ENCODE data around the gene UGT1A10.

DNA sequence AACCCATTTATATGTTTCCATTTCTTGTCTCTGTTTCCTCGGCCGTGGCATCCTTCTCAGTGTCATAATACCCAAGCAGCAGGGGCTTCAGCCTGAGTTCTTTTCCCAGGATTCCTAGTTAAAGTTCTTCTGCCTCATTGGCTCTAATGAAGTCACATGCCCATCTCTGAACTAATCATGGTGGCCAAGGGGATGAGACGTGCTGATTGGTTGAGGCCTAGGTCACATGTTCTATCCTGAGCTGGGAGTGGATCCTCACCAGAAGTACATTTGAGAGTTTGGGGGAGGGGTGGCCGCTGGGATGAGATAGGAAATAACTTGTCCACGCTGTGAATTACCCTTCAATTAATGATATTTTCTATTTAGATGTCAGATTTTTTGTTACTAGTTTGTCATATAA lies 72.7 kb downstream of the UGT1A10 start:
- TF ChIP-seq, protein P1, sequence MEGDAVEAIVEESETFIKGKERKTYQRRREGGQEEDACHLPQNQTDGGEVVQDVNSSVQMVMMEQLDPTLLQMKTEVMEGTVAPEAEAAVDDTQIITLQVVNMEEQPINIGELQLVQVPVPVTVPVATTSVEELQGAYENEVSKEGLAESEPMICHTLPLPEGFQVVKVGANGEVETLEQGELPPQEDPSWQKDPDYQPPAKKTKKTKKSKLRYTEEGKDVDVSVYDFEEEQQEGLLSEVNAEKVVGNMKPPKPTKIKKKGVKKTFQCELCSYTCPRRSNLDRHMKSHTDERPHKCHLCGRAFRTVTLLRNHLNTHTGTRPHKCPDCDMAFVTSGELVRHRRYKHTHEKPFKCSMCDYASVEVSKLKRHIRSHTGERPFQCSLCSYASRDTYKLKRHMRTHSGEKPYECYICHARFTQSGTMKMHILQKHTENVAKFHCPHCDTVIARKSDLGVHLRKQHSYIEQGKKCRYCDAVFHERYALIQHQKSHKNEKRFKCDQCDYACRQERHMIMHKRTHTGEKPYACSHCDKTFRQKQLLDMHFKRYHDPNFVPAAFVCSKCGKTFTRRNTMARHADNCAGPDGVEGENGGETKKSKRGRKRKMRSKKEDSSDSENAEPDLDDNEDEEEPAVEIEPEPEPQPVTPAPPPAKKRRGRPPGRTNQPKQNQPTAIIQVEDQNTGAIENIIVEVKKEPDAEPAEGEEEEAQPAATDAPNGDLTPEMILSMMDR (IDR thresholded peaks at IDR 0.05; ENCODE audit: borderline replicate concordance, extremely low read depth, low read length, poor library complexity, severe bottlenecking) = no peak
- TF ChIP-seq EZH2 (IDR thresholded peaks at IDR 0.05; ENCODE audit: borderline replicate concordance, low read depth, low read length, severe bottlenecking) = no peak
